OCI-LY7 (cell line): Measurements from ENCODE around the gene LRRFIP1. TPM values are rescaled to one million over a fixed set of nuclear protein-coding genes. Genes with fewer than 3 reads are reported as not detected.

Experiments
- BruUV-seq: library from RNA; stranded (reverse); fragments of 400-500 nt; replicated peaks from 2 replicates; lab custom pipeline; 2021; lab: Mats Ljungman, UMichigan
- CTCF ChIA-PET: fragments of 300-600 bp; sonication (Branson Sonifier 250); formaldehyde crosslinking; loops from one replicate; lab custom pipeline; 2022; ENCODE audit warnings: antibody characterized with exemption; ENCODE audit not compliant: unreplicated experiment; lab: Charles Lee
- POLR2A ChIA-PET: fragments of 300-600 bp; sonication (Branson Sonifier 250); formaldehyde crosslinking; loops from one replicate; lab custom pipeline; 2022; ENCODE audit warnings: antibody characterized with exemption; lab: Charles Lee
- DNase-seq: peaks from one replicate; pipeline ENCODE4 v3.0.0-alpha.2; 2015; ENCODE audit warnings: low spot score
- H2AFZ ChIP-seq: fragments of 200-600 bp; sonication (generic), shearing (Covaris generic); 2 replicates; pipeline ENCODE4 v1.6.1; 2014; ENCODE audit warnings: mild to moderate bottlenecking, antibody characterized with exemption, low read length, moderate library complexity
- H3K27ac ChIP-seq: fragments of 200-600 bp; sonication (generic); 2 replicates; pipeline ENCODE4 v1.5.1; 2014; ENCODE audit warnings: mixed run types, low read depth, mild to moderate bottlenecking, moderate library complexity, low read length, inconsistent platforms; ENCODE audit not compliant: poor library complexity, severe bottlenecking
- H3K36me3 ChIP-seq: fragments of 200-600 bp; sonication (generic); 2 replicates; pipeline ENCODE4 v1.6.1; 2014; ENCODE audit warnings: mild to moderate bottlenecking, antibody characterized with exemption, low read length, moderate library complexity, mixed read lengths; ENCODE audit not compliant: insufficient read depth
- H3K4me1 ChIP-seq: fragments of 200-600 bp; sonication (generic); 2 replicates; pipeline ENCODE4 v1.5.1; 2014; ENCODE audit warnings: mild to moderate bottlenecking, low read length; ENCODE audit not compliant: insufficient read depth, poor library complexity, severe bottlenecking
- H3K4me2 ChIP-seq: fragments of 200-600 bp; sonication (generic); 2 replicates; pipeline ENCODE4 v1.6.1; 2014; ENCODE audit warnings: mild to moderate bottlenecking, low read length
- H3K4me3 ChIP-seq: fragments of 200-600 bp; sonication (generic); 2 replicates; pipeline ENCODE4 v1.5.1; 2014; ENCODE audit warnings: mild to moderate bottlenecking, low read depth, low read length; ENCODE audit not compliant: poor library complexity, severe bottlenecking
- H3K79me2 ChIP-seq: fragments of 200-600 bp; sonication (generic); 2 replicates; pipeline ENCODE4 v1.6.1; 2016; ENCODE audit warnings: low read depth, mild to moderate bottlenecking, low read length, moderate library complexity, mixed read lengths; ENCODE audit not compliant: insufficient read depth
- H3K9me2 ChIP-seq: fragments of 200-600 bp; sonication (generic); 2 replicates; pipeline ENCODE4 v1.6.1; 2016; ENCODE audit warnings: mild to moderate bottlenecking, low read length, mixed read lengths; ENCODE audit not compliant: insufficient read depth
- H3K9me3 ChIP-seq: fragments of 200-600 bp; sonication (generic); 2 replicates; pipeline ENCODE4 v1.6.1; 2014; ENCODE audit warnings: mild to moderate bottlenecking, mixed run types, low read length, mixed read lengths
- H4K20me1 ChIP-seq: fragments of 200-600 bp; sonication (generic); 2 replicates; pipeline ENCODE4 v1.6.1; 2014; ENCODE audit warnings: mild to moderate bottlenecking, antibody characterized with exemption, low read length, moderate library complexity, mixed read lengths; ENCODE audit not compliant: insufficient read depth
- EZH2phosphoT487 ChIP-seq: fragments of 200-600 bp; sonication (generic); IDR thresholded peaks from 2 replicates; pipeline ENCODE4 v1.6.1; 2018; ENCODE audit warnings: low read depth, borderline replicate concordance, mild to moderate bottlenecking, mixed run types, antibody characterized with exemption, low read length, moderate library complexity, mixed read lengths
- intact Hi-C: fragments of 100-400 bp; cut with micrococcal nuclease; formaldehyde crosslinking; loops from one replicate; pipeline ENCODE4 v1.10.0; 2022; ENCODE audit not compliant: unreplicated experiment
- total RNA-seq, 2 experiments: library from RNA; depleted of rRNA in 1 of 2; stranded (reverse); fragments of >200 nt in 1 of 2; shearing (Covaris generic) in 1 of 2; gene quantifications; 2 replicates each; pipeline ENCODE4 v1.2.3, GENCODE V29; 2014 to 2022
- TF ChIP-seq, protein P1 (sequence below): fragments of 200-600 bp; sonication (generic); conservative IDR thresholded peaks from 2 replicates; pipeline ENCODE4 v1.5.1; 2014; ENCODE audit warnings: mild to moderate bottlenecking, antibody characterized with exemption, low read length, moderate library complexity, mixed read lengths

LRRFIP1 gene
- total RNA-seq, 2 experiments from 2014 or later, result 95.7 to 216 TPM

DNA sequence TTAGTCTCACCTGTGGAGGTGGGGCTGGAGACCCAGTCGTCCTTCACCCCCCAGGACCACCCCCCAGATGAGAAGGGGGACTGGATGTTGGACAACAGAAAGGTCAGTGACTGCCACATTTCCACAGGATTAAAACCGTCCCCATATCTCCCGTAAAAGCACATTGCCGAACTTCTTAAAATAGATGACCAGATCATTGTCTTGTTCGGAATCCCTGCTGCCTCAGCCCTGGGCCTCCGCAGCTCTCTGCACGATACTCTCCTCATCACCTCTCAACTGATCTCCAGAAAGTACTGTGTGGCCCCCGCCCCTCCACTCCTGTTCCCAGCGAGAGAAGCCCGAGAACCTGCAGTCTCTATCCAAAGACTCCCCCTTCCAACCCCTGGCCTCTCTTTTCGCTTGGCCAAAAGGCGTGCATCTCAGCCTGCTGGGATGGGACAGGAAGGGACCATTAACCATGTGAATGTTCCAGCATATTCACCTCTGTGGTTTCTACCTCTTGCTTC is 13.2 kb downstream of the LRRFIP1 start:
- no peaks in the 10 kb centered on the region for H3K36me3 ChIP-seq
- TF ChIP-seq, protein P1, sequence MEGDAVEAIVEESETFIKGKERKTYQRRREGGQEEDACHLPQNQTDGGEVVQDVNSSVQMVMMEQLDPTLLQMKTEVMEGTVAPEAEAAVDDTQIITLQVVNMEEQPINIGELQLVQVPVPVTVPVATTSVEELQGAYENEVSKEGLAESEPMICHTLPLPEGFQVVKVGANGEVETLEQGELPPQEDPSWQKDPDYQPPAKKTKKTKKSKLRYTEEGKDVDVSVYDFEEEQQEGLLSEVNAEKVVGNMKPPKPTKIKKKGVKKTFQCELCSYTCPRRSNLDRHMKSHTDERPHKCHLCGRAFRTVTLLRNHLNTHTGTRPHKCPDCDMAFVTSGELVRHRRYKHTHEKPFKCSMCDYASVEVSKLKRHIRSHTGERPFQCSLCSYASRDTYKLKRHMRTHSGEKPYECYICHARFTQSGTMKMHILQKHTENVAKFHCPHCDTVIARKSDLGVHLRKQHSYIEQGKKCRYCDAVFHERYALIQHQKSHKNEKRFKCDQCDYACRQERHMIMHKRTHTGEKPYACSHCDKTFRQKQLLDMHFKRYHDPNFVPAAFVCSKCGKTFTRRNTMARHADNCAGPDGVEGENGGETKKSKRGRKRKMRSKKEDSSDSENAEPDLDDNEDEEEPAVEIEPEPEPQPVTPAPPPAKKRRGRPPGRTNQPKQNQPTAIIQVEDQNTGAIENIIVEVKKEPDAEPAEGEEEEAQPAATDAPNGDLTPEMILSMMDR, result no peak
- TF ChIP-seq EZH2phosphoT487, result no peak
- ChIA-PET CTCF (no interaction called here), POLR2A (interaction anchor here (0.7 kb wide), 1 partner anchor 171 kb away, joined by 5 read pairs; no protein-coding TSS in a partner anchor)
- H3K4me2 ChIP-seq, result no peak overlapping the region
- H3K4me3 ChIP-seq, result no peak overlapping the region
- no peak overlapping the region for H3K27ac ChIP-seq
- no TSS peak for BruUV-seq
- intact Hi-C loops, result no loop called here
- H3K79me2 ChIP-seq, result no peaks in the 10 kb centered on the region
- H4K20me1 ChIP-seq, result no peaks in the 10 kb centered on the region
- no peak for DNase-seq
- H3K9me2 ChIP-seq, result no peaks in the 10 kb centered on the region
- no peak overlapping the region for H2AFZ ChIP-seq
- 0 out of 2 replicates have a peak, but pooled peaks cover 4% of the 10 kb centered on the region for H3K9me3 ChIP-seq
- H3K4me1 ChIP-seq, result no peaks in the 10 kb centered on the region

DNA sequence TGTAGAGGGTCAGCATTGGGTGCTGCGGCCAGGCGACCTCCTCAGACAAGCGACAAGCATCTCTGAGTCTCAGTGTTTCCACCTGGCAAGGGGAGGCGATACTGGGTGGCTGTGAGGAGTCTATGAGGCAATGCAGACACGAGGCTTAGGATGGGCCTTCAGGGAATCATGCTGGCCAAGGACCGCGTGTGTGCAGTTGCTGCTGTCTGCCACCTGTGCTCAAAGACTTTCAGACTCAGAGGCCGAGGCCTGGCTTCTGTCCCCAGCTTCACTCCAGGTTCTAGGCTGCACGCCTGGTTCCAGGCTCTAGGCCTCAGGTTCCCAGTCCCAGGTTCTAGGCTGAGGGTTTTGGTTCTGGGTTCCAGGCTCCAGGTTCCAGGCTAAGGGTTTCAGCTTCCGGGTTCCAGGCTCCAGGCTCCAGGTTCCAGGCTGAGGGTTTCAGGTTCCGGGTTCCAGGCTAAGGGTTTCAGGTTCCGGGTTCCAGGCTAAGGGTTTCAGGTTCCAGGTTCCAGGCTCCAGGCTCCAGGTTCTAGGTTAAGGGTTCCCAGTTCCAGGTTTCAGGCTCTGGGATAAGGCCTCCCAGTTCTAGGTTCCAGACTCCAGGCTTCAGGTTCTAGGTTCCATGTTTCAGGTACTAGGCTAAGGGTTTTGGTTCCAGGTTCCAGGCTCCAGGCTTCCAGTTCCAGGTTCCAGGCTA is 14.8 kb downstream of the LRRFIP1 start:
- intact Hi-C loops, result no loop called here
- Histone ChIP-seq H3K4me2 (no peak overlapping the region), H3K36me3 (no peaks in the 10 kb centered on the region), H3K9me3 (0 out of 2 replicates have a peak, but pooled peaks cover 4% of the 10 kb centered on the region), H3K79me2 (no peaks in the 10 kb centered on the region), H3K27ac (no peak overlapping the region), H4K20me1 (no peaks in the 10 kb centered on the region), H3K4me1 (no peaks in the 10 kb centered on the region), H3K9me2 (no peaks in the 10 kb centered on the region), H2AFZ (no peak overlapping the region), H3K4me3 (no peak overlapping the region)
- no peak for DNase-seq
- no TSS peak for BruUV-seq
- ChIA-PET POLR2A (interaction anchor here (0.8 kb wide), 1 partner anchor 272 kb away, joined by 3 read pairs; no protein-coding TSS in a partner anchor), CTCF (interaction anchor here (0.5 kb wide), 1 partner anchor 133 kb away, joined by 6 read pairs; no protein-coding TSS in a partner anchor)
- TF ChIP-seq, protein P1, result no peak

DNA sequence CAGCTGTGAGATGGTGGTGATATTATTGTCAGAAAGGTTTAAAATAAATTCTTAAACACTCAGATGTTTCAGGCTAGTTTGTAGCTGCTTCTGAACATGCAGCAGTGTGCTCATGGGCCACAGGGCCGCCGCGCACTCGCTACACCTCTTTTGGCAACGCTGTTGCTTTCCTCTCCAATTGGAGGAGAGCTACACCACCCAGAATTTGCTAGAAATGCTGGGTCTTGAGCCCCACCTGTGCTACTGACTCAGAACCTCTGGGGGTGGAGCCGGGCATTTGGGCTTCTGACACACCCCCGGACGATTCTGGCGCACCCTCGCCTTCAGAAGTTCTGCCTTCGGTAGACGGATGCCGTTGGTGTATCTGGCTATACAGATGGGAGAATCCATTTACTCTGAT is 15.7 kb downstream of the LRRFIP1 start:
- TF ChIP-seq, protein P1, result no peak
- no peak for TF ChIP-seq EZH2phosphoT487
- POLR2A ChIA-PET, result interaction anchor here (0.8 kb wide), 1 partner anchor 271 kb away, joined by 3 read pairs; no protein-coding TSS in a partner anchor
- intact Hi-C loops, result no loop called here
- no peaks in the 10 kb centered on the region for H3K36me3 ChIP-seq
- H4K20me1 ChIP-seq, result no peaks in the 10 kb centered on the region
- no peak for DNase-seq
- no peak overlapping the region for H3K27ac ChIP-seq
- CTCF ChIA-PET, result no interaction called here
- H3K4me1 ChIP-seq, result no peaks in the 10 kb centered on the region
- BruUV-seq, result no TSS peak
- 0 out of 2 replicates have a peak, but pooled peaks cover 4% of the 10 kb centered on the region for H3K9me3 ChIP-seq
- H3K4me3 ChIP-seq, result no peak overlapping the region
- H3K4me2 ChIP-seq, result no peak overlapping the region
- H3K9me2 ChIP-seq, result no peaks in the 10 kb centered on the region
- no peaks in the 10 kb centered on the region for H3K79me2 ChIP-seq
- H2AFZ ChIP-seq, result no peak overlapping the region
